GM18867 (cell line): ENCODE results near the gene WDR37.

Experiments used
- ATAC-seq: cut with Tn5 transposase; IDR thresholded peaks from one replicate; pipeline ENCODE4 v1.9.1; 2021; ENCODE audit warnings: mild to moderate bottlenecking, moderate library complexity; ENCODE audit not compliant: unreplicated experiment

The WDR37 gene

GRCh38 chr10:1068380-1069361, 12.5 kb downstream of the WDR37 start:
- ATAC-seq: no peak

GRCh38 chr10:1070919-1071318, 14.7 kb downstream of the WDR37 start:
- no peak for ATAC-seq

GRCh38 chr10:1074052-1074747, 18.0 kb downstream of the WDR37 start:
- no peak for ATAC-seq

GRCh38 chr10:1074748-1075308, 18.6 kb downstream of the WDR37 start:
- ATAC-seq: no peak

- ATAC-seq: no peak
Observed at GRCh38 chr10:1078668-1079067, 22.5 kb downstream of the WDR37 start.

GRCh38 chr10:1083581-1083980, 27.4 kb downstream of the WDR37 start:
- ATAC-seq: no peak

DNA sequence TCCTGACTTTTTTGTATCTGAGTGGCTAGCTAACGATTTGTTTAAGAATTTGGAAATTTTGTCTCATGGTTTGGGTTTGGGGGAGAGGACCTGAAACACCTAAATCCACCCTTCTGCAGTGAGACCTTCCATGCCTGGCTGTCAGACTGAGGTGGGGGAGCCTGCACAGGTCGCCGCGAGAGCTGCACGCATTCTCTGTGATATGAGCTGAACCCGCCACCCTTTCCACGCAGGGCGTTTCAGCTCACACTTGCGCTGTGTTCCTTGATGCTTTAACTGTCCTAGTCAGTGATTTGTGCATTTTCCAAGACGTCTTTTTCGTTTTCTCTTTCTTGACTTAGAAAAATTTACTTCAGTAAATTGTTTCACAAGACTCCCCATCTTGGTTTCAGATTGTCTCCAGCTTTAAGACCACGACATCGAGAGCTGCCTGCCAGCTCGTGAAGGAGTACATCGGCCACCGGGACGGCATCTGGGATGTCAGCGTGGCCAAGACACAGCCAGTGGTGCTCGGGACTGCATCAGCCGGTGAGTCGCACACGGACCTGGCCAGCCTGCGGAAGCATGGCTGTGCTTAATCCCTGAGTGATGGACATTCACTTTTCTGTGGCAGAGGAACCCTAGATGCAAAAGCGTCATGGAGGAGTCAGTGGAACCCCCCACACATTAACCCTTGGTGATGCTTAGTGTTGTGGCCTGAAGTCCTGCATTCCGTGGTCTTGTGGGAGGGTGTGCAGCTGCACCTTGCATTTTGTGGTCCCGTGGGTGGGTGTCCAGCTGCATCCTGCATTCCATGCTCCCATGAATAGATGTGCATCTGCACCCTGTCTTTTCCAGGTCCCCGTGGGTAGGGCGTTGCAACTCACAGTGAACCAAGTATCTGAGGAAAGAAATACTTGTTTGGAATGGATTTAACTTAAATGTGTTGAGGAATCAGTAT, 28.1 kb downstream of the WDR37 start:
- ATAC-seq: no peak

DNA sequence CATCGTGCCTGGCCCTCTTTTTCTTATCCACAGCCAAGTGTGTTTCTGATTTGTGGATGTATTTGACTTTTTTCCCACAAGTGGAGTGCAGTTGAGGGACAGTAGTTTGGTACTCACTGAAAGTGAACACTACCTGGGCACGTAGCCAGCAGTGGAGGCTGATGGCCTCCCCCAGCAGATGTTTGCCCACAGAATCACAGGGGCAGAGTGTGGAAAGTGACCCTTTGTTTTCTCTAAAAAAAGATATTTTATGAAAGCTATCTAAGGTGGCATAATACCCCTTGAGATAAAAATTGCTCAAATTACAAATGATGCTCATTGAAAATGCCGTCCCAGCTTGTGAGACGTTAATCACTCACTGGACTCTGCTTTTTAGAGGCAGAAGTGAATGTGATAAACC, 29.1 kb downstream of the WDR37 start:
- no peak for ATAC-seq

DNA sequence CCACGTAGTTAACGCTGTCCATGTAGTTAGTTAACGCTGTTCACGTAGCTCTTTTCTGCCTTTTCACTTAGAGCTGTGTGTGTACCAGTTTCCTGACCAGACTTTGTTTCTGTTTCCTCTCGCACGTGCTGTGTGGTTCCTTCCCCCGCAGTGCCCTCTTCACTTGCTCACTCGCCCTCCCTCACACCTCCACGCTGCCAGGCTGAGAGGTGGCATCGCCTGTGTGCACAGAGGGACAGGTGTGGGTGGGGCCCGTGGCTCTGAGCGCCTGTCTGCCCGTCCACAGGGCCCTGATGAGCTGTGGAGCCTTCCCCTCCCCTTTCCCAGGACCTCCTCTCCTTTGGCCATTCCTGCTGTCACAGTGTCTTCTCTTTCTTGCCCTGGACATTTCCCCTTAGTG, 30.6 kb downstream of the WDR37 start:
- ATAC-seq: no peak

DNA sequence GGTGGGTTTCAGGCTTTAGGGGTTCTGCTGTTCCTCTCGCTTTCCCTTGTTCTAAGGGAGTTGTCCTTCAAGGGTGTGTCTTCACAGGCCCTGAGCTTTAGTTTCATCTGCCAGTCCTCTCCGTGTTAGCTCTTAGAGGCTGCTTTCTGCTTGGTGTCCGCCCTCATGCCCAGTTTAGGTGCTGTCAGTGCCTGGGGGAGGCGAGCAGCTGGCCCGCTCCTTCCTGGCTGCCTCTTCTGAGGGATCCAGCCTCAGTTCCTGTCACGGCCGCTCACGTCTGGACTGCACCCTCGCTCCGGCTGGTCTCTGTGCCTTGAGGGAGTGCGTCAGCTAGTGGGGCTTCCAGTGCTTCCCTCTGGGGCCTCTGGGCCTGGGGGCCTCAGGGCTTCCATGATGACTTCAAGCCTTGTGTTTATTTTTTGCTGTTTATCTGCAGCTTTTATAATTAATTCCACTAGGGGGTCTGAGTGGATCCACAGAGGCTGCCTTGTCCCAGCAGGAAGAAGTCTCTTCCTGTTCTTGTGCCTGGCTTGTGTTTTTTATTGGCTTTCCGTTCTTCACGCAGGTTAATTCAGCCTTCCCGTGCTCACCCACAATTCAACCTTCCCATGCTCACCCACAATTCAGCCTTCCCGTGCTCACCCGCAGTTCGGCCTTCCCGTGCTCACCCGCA, 33.0 kb downstream of the WDR37 start:
- no peak for ATAC-seq

DNA sequence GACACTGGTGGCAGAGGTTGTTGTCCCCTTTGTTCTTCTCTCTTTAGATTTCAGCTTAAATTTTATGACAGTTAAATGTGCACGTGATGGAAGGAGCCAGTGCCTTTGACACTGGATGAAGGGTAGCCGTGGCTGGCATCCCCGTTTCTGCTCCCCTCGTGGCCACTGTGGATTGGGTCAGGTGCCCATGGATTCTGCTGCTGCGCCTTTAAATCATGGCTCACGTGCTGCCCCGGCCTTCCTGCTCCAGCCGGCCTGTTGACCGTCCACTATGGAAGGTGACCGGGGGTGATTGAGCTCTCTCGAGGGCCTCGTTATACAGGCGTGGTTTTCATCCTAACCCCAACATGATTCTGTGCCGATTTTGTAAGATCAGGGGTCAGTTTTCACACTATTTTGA, 34.5 kb downstream of the WDR37 start:
- ATAC-seq: no peak

DNA sequence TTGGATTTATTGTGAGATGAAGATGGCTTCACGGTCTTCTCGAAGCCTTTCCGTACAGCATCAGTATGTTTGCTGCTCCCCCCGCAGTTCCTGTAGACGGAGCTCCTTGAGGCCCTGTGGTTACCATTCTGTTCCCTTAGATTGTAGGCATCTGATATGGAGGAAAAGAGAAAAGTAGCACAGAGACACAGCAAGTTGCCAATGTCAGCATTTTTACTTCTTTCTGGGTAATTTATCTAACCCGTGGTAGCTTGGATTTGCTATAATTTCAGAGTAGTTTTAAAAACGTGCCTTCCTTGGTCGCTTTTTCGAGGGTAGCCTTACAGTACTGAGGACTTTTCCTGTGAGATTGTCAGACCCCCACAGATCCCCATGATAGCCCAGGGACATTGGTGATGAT, 37.5 kb downstream of the WDR37 start:
- ATAC-seq: no peak

- no peak for ATAC-seq
Observed at GRCh38 chr10:1094112-1095057, 38.2 kb downstream of the WDR37 start.

DNA sequence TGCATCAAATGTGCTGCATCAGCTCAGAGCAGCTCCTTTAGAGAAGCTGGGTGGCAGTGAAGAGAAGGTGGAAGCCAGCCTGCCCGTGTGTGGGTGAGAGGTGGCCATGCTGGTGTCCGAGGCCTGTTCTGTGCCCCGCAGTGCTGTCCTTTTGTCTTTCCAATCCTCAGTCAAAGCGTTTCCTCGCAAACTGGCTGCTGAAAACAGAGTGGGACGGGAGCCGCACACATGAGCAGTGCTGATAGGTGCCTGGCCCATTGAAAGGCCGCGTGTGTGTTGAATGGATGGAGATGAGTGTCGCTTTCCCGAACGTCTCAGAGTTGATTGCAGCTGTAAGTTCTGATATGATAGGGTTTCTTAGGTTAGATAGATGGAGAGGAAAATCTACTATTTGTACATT, 39.3 kb downstream of the WDR37 start:
- ATAC-seq: no peak

GRCh38 chr10:1096287-1096889, 40.2 kb downstream of the WDR37 start:
- no peak for ATAC-seq

DNA sequence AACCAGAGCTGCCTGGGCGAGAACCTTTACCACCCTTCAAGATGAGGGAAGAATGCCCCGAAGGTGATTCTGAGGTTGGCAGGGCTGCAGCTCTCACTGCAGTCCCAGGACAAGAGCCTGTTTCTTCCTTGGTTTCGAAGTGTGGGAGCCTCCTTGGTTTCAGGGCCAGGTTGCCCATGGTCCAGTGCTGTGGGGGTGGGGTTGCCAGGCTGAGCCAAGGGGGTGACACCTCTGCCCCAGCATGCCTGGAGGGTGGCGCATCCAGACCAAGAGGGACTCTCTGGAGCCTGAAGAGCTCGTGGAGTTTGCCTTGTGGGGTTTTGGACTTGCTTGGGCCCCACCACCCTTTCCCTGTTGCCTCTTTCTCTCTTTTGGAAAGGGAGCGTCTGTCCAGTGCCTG, 41.3 kb downstream of the WDR37 start:
- no peak for ATAC-seq

- no peak for ATAC-seq
Observed at GRCh38 chr10:1100143-1100542, 44.0 kb downstream of the WDR37 start.

- ATAC-seq: no peak
Observed at GRCh38 chr10:1100691-1101368, 44.6 kb downstream of the WDR37 start.
